Thoracic aorta (tissue), 2 donors: ENCODE measurements around the gene PLA2G4F. TPM values are rescaled to one million over a fixed set of nuclear protein-coding genes. Genes with fewer than 3 reads are reported as not detected.

Experiments
- ATAC-seq: fragments of 150-250 bp; one replicate; pipeline ENCODE4 v1.8.0; 2017; ENCODE audit warnings: low read depth; ENCODE audit not compliant: insufficient number of reproducible peaks, low FRiP score
- DNase-seq: peaks from one replicate; pipeline ENCODE4 v3.0.0-alpha.2; 2020; ENCODE audit warnings: low spot score
- H3K27ac ChIP-seq, 2 donors: fragments of 200-600 bp; sonication (generic); 1 replicate in 1 of 2; 2 replicates in 1 of 2; pipeline ENCODE4 v1.5.1; 2016; ENCODE audit warnings: mild to moderate bottlenecking in 2 of 2, moderate library complexity in 2 of 2
- H3K27me3 ChIP-seq: fragments of 200-600 bp; sonication (generic); replicated peaks from 2 replicates; pipeline ENCODE4 v1.6.0; 2016; ENCODE audit warnings: mild to moderate bottlenecking; ENCODE audit not compliant: insufficient read depth
- H3K36me3 ChIP-seq: fragments of 200-600 bp; sonication (generic); one replicate; pipeline ENCODE4 v1.5.1; 2016
- H3K4me1 ChIP-seq, 2 donors: fragments of 200-600 bp; sonication (generic); 1 replicate in 1 of 2; 2 replicates in 1 of 2; pipeline versions ENCODE4 v1.5.1 to v1.6.0; 2016; ENCODE audit warnings: low read depth in 2 of 2, mild to moderate bottlenecking in 1 of 2; ENCODE audit not compliant: control insufficient read depth in 1 of 2
- H3K4me3 ChIP-seq: fragments of 200-600 bp; sonication (generic); 2 replicates; pipeline ENCODE4 v1.5.1; 2016; ENCODE audit warnings: mild to moderate bottlenecking
- H3K9me3 ChIP-seq: fragments of 200-600 bp; sonication (generic); 2 replicates; pipeline ENCODE4 v1.5.1; 2016
- total RNA-seq, 2 donors: library from RNA; depleted of rRNA; stranded (reverse); fragments of >200 nt; gene quantifications; one replicate each; pipeline versions ENCODE4 v1.1.0 to v1.2.3, GENCODE V29; 2016
- TF ChIP-seq, protein P1 (sequence below): fragments of 200-600 bp; sonication (generic); IDR thresholded peaks from one replicate; pipeline ENCODE4 v1.5.1; 2019; ENCODE audit warnings: antibody characterized with exemption

PLA2G4F gene
- total RNA-seq, 2 donors from 2014 or later: 0.27 to 0.78 TPM

DNA sequence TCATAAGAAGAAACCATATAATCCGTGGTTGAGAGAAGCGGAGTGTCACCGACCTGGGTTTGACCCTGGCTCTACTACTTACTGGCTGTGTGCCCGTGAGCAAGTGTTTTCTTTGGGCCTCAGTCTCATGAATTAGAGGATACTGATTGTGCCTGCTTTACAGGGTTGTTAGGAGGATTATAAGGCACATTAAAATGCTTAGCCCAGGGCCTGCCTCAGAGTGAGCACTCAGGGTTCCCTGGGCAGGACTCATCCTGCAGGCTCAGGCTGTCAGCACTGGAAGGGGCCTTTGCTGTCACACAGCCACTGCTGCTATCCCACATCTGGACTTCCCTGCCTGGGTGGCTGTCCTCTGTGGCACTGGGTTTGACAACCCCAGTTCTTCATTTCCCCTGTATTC, 4.7 kb downstream of the PLA2G4F start:
- ATAC-seq (no peak), DNase-seq (no peak)
- Histone ChIP-seq H3K36me3 (no peaks in the 10 kb centered on the region), H3K4me1 (peaks cover 2 to 16% of the 10 kb centered on the region in 2 donors), H3K27ac (peak overlapping the region in 1 of 2 donors; percentile 22), H3K9me3 (no peaks in the 10 kb centered on the region), H3K27me3 (no peaks in the 10 kb centered on the region), H3K4me3 (no peak overlapping the region)
- TF ChIP-seq, protein P1, sequence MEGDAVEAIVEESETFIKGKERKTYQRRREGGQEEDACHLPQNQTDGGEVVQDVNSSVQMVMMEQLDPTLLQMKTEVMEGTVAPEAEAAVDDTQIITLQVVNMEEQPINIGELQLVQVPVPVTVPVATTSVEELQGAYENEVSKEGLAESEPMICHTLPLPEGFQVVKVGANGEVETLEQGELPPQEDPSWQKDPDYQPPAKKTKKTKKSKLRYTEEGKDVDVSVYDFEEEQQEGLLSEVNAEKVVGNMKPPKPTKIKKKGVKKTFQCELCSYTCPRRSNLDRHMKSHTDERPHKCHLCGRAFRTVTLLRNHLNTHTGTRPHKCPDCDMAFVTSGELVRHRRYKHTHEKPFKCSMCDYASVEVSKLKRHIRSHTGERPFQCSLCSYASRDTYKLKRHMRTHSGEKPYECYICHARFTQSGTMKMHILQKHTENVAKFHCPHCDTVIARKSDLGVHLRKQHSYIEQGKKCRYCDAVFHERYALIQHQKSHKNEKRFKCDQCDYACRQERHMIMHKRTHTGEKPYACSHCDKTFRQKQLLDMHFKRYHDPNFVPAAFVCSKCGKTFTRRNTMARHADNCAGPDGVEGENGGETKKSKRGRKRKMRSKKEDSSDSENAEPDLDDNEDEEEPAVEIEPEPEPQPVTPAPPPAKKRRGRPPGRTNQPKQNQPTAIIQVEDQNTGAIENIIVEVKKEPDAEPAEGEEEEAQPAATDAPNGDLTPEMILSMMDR: no peak

GRCh38 chr15:42151141-42151561, 5.3 kb downstream of the PLA2G4F start:
- ATAC-seq: no peak
- Histone ChIP-seq H3K4me3 (no peak overlapping the region), H3K27me3 (no peaks in the 10 kb centered on the region), H3K36me3 (no peaks in the 10 kb centered on the region), H3K4me1 (peaks cover 2 to 16% of the 10 kb centered on the region in 2 donors), H3K27ac (no peak overlapping the region), H3K9me3 (no peaks in the 10 kb centered on the region)
- TF ChIP-seq, protein P1: no peak
- DNase-seq: no peak

DNA sequence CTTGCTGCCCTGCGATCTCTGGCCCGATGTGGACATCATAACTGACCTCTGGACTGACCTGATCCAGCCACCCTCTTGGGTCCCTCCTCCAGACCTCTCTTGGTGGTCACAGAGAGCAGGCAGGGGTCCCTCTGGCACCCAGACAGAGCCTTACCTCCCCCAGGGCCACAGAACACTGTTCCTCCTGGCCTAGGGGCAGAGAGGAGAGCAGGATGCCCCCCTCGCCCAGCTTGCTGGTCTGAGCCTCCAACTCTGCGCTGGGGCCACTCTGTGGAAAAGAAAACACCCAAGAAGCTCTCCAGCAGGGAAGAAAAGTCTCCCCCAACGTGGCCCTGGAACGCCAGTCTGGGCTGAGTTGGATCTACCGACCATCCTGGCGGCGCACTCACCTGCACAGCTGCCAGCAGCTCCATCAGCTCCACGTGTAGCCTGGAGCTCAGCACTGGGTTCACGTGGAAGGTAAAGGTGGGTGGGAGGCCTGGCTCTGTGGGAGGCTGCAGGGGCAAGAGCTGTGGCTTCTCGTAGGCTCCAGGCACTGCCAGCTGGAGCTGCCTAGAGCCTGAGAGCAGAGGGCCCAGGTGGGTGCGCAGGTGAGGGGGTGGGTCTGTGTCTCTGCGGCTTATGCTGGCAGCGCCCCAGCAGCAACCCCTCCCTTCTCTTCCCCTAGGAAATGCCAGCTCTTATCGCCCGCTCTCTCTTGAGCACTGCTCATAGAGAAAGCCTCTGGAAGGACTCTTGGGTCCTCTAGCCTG, 6.0 kb downstream of the PLA2G4F start:
- TF ChIP-seq, protein P1: no peak
- H3K36me3 ChIP-seq: no peaks in the 10 kb centered on the region
- H3K4me1 ChIP-seq: peaks cover 2 to 16% of the 10 kb centered on the region in 2 donors
- no peak overlapping the region for H3K4me3 ChIP-seq
- no peak for ATAC-seq
- no peak for DNase-seq
- no peaks in the 10 kb centered on the region for H3K9me3 ChIP-seq
- H3K27me3 ChIP-seq: no peaks in the 10 kb centered on the region
- no peak overlapping the region for H3K27ac ChIP-seq

GRCh38 chr15:42149493-42150218, 6.8 kb downstream of the PLA2G4F start:
- no peak for DNase-seq
- TF ChIP-seq, protein P1: no peak
- Histone ChIP-seq H3K36me3 (no peaks in the 10 kb centered on the region), H3K27me3 (no peaks in the 10 kb centered on the region), H3K4me3 (no peak overlapping the region), H3K4me1 (peaks cover 2 to 16% of the 10 kb centered on the region in 2 donors), H3K9me3 (no peaks in the 10 kb centered on the region), H3K27ac (no peak overlapping the region)
- ATAC-seq: no peak

DNA sequence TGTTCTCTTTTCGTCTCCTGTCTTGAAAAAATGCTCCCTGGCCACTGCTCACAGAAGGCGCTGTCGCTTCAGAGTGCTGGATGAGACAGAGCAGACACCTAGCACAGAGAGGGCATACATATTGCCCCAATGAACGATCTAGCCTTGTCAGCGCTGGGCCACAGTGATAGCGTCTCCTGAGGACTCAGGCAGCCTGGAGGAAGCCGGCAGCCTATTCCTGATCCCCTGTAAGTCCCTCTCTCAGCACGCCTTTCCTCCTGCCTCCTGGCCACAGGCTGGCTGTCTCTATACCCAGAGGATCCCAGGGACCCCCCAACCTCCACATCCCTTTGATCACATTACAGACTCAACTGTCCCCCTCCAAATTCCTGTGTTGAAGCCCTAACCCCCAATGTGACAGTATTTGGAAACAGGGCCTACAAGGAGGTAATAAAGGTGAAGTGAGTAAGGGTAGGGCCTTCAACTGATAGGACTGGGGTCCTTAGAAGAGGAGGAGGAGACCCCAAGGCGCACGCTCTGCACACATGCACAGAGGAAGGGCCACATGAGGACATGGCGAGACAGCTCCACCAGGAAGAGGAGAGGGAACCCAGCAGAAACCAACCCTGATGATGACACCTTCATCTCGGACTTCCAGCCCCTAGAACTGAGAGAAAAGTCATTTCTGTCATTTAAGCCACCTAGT, 7.5 kb downstream of the PLA2G4F start:
- Histone ChIP-seq H3K4me3 (no peak overlapping the region), H3K36me3 (no peaks in the 10 kb centered on the region), H3K4me1 (peaks cover 2 to 16% of the 10 kb centered on the region in 2 donors), H3K27me3 (no peaks in the 10 kb centered on the region), H3K9me3 (no peaks in the 10 kb centered on the region), H3K27ac (no peak overlapping the region)
- DNase-seq (no peak), ATAC-seq (no peak)
- TF ChIP-seq, protein P1: no peak
